AG08395 (cell line): ENCODE data around the gene OXCT2.

Experiments
- DNase-seq: peaks from one replicate; pipeline ENCODE4 v3.0.0; 2012; ENCODE audit warnings: mixed read lengths, low spot score

OXCT2 gene

DNA sequence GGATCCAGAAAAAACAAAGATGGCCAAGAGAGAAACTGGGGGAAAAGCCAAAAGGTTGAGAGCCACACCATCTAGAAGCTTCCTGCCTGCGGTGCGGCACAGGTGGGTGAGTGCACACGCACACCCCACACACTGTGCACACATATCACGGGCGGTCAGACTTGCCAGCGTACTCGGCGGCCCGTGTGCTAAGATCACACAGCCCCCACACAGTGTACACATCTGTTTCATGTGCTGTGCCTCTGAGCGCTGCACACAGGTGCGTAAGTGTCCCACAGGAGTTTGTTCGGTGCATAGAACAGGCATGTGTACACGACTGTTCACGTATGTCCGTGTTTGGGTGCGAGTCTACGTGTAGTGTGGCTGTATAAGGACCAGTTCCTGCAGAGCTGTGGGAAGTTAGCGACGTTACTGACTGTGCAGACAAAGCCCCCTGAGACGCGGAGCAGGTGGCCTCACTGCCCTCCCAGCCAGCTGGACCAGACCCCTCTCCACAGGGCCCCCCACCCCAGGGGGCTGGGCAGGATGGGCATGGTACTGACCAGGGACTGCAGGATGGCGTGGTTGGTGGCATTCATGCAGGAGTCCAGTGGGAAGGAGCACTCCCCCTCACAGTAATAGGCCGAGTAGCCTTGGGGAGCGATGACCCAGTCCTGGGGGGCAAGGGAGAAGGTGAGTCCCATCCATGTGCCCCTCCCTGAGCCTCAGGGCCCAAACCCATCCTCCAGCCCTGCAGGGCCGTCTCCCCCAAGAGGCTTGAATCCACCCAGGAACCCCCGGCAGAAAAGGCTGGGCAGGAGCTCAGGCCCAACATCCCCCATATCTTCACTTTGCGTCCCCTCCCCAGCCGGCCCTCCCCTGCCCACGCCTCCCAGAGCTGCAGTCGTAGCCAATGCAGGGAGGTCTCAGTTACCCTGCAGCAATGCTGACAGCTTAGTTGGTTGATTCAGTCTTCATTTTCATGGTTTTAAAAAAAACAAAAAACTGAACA, 8.3 kb downstream of the OXCT2 start:
- no peak for DNase-seq

- DNase-seq, result no peak
Measured at GRCh38 chr1:39761557-39762260, 9.4 kb downstream of the OXCT2 start.

- DNase-seq, result no peak
Measured at GRCh38 chr1:39761016-39761415, 10.1 kb downstream of the OXCT2 start.

- DNase-seq, result no peak
Measured at GRCh38 chr1:39760074-39761008, 10.8 kb downstream of the OXCT2 start.

GRCh38 chr1:39759436-39759726, 11.8 kb downstream of the OXCT2 start:
- no peak for DNase-seq

DNA sequence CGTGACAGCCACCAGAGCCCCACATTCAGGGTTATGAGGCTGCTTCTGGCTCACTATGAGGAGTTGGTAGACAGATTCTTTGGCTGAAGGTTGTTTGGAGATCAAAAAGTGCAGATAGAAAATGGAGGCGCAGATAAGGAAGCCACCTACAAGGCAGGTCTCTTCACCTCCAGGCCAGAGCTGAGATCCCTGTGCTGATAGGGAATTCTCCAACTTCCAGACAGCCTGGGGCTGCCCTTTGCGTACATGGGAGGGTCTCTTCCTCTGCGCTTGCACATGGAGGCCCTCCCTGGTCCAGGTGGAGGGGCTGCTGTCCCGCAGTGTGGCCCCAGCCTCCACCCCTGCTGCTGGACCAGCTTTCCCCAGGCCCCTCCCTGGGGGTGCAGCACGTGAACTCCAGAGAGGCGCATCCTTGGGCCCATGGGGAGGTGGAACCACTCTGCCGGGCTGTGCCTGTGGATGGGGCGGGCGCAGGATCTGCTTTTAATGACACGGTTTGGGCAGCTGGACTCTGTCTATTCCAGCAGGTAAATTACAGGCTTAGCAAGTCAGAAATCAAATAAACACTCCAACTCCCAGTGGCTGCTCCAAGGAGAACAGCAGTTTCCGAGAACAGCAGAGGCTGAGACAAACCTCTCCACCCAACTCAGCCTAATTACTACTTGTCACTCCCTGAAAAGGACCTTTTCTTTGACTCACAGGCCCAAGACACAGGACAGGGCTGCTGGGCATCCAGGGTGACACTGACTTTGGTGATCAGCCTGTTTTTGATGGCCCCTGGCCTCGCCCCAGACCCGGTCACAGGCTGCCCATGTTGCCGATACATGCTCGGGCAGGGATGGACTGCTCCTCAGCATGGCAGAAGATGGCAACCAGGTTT, 12.4 kb downstream of the OXCT2 start:
- DNase-seq, result no peak

GRCh38 chr1:39757501-39757900, 13.6 kb downstream of the OXCT2 start:
- no peak for DNase-seq

DNA sequence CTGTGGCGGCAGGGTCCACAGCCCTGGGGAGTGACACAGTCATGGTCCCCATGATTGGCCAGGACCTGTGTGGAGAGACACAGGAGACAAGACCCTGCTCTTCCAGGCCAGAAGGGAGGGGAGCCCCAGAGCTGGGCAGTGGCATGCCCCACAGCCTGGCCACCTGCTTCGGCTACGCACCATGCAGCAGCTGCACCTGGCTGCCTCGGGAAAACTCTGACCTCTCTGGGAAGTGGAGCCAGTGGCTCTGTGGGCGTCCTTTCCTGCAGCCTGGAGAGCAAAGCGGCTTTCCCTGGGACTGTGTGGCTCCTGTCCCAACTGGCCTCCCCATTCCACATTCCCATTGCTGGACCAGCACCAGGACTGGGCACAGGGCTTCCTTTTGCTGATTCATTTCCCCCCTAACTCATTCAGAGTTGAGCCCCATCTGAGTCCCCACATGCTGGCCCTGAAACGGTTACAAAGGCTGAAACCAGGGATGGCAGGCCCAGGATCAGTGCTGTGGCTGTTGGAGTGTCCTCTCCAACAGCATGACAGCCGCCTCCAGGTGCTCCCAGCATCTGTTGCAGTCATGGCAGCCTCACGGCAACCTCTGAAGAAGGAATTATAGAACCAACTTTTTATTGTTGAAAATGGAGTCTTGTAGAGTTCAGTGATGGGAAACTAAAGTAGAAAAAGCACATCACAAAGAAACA, 15.0 kb downstream of the OXCT2 start:
- no peak for DNase-seq

DNA sequence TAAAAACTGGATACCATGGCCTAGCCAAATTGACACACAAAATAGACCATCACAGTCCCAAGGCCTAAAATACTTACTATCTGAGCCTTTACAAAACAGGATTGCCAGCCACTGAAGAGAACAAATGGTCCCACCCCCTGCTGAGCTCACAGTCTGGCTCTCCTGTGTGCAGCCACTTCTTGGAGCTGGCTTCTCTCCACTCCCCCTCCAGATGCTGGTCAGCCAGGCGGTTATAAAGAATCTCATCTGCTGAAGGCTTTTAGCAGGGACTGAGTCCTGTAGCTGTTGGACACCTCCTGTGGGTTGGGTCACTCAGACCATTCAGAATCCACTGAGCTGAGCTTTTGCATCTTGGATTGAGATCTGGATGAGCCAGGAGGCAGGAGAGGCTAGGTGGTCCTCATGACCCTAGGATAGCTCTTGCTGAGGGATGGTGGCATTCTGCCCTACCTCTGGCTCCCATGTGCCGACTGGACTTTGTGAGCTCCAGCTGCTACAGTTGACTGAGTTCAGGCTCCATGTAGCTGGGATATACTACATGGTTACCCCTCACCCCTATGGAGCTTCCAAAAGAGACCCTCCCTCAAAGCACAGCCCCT, 16.1 kb downstream of the OXCT2 start:
- no peak for DNase-seq

DNA sequence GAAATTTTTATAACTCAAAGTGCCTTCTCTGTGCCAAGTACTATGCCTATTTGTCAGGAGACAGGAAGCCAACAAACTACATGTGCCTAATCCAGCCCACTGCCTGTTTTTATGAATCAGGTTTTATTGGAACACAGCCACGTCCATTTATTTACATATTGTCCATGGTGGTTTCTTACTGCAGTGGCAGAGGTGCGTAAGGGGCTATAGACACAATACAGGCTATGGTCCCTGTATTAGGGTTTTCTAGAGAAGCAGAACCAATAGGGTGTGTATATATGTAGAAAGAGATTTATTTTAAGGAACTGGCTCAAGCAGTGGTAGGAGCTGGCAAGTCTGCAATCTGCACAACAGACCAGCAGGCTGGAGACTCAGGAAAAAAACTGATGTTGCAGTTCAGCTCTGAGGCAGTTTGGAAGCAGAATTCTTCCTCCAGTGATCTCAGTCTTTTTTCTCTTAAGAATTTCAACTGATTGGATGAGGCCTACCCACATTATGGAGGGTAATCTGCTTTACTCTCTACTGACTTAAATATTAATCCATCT, 17.1 kb downstream of the OXCT2 start:
- DNase-seq, result no peak

- no peak for DNase-seq
Measured at GRCh38 chr1:39753132-39754025, 17.8 kb downstream of the OXCT2 start.

DNA sequence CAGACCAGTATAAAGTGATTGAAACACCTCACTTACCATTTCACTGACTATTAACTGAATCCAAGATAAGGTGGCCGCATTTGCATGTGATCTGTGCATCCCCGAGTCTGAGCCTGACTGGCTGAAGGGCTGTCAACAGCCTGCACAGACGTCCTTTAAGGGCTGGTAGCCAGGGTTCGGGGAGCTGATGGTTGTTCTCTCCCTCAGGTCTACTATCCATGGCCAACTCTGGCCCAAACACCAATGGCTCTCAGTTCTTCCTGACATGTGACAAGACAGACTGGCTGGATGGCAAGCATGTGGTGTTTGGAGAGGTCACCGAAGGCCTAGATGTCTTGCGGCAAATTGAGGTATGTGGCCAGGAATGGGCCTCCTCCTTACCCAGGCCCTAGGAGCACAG, 18.4 kb downstream of the OXCT2 start:
- no peak for DNase-seq

DNA sequence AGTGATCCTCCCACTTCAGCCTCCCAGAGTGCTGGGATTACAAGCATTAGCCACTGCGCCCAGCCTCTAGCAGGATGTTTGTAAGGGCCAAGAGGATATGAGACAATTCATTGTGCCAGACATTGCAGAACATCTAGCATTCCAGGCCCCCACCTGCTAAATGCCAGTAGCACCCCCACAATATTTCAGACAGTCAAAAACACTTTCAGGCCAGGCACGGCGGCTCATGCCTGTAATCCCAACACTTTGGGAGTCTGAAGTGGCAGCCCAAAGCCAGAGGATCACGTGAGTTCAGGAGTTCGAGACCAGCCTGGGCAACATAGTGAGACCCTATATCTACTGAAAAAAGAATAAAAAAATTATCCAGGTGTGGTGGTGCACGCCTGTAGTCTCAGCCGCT, 19.6 kb downstream of the OXCT2 start:
- DNase-seq, result no peak

DNA sequence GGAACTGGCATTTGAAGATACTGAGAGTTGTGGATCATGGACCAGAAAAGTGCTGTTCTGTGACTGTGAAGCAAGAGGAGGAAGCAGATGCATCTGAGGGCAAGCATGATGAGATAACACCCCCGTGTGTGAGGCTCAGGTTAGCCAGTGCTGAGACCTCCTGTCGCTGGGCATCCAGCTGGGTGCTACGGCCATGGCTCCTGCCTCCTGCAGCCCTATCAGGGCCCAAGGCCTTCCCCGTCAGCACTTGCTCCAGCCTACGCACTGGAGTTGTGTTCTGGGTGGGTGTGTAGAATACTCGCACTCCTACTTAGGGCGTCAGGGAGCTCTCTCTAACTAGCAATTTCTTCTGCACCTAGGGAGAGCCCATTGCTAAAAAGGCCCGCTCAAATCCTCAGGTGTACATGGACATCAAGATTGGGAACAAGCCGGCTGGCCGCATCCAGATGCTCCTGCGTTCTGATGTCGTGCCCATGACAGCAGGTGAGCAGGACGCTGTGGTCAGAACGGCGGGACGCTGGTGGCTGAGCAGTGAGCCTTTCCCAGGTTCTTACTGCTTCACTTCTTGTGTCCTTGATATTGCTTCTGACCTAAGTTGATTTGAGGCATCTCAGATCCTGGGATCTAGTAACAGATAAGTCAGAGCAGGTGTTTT, 26.0 kb downstream of the OXCT2 start:
- no peak for DNase-seq

- DNase-seq, result peak; percentile 94
Measured at GRCh38 chr1:39738622-39739366, 32.4 kb downstream of the OXCT2 start, which contains the start of gene PPIE. Gene PPIE, plus strand, starts transcription at chr1:39738882. Its CDS starts 19 bp downstream, at chr1:39738901.

DNA sequence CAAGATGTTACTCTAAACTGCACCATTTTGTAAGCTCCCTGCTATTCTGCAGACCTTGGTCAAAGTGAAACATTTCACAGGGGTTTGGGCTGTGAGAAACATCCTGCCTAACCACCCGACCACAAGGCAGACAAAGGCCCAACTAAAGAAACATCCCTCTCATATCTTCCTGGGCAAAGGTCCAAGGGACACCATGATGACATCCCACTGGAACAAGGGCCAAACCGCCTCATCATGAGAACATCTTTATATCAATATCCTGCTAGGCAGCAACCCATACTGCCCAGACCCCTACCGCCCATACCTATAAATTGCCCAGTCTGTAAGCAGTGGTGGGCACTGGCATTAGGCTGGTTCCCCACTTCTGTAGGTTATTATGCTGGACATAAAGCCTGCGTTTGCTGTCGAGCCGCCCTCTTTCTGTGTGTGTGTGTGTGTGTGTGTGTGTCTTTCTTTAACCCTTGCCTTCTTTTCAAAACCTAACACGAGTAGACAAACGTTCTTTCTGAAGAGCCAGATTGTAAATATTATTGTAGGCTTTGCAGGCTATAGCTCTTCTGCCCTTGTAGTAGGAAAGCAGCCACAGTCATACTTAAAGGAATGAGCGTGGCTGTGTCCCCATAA, 33.5 kb downstream of the OXCT2 start:
- peak; percentile 9 for DNase-seq

GRCh38 chr1:39735731-39736130, 35.4 kb downstream of the OXCT2 start:
- DNase-seq, result no peak
